GM18498 (cell line): ENCODE measurements around the gene OR2A12.
"Not testable (repeated sequence)": the region's sequence is repeated elsewhere in the genome, so short reads cannot be mapped to it uniquely, and the experiment has no call there.

ENCODE experiments used
- ATAC-seq: cut with Tn5 transposase; IDR thresholded peaks from one replicate; pipeline ENCODE4 v1.9.1; 2021; ENCODE audit warnings: mild to moderate bottlenecking, moderate library complexity; ENCODE audit not compliant: unreplicated experiment

The OR2A12 gene, protein sequence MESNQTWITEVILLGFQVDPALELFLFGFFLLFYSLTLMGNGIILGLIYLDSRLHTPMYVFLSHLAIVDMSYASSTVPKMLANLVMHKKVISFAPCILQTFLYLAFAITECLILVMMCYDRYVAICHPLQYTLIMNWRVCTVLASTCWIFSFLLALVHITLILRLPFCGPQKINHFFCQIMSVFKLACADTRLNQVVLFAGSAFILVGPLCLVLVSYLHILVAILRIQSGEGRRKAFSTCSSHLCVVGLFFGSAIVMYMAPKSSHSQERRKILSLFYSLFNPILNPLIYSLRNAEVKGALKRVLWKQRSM

DNA sequence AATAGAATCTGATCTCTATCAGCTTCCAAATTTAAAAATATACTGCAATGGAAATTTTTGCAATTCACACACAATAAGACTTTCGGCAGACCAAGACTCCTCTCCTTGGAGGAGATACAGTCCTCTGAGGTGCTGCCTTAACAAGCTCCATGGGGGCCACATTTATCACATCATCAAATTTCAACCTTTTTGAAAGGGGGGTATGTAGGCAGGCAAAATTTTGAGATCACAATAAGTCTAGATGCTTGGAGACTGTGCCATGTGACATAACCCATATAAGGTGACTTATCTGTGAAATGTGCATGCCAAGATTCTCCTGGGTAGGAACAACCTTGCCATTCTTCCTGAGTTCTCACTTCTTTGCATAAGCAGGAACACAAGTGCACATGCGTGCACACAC lies at the start of gene OR2A12:
Gene OR2A12 (plus strand): TSS at position 301 of the 400 bp plus-strand sequence. CDS start 8,830 bp downstream, outside the sequence.
- no peak for ATAC-seq

DNA sequence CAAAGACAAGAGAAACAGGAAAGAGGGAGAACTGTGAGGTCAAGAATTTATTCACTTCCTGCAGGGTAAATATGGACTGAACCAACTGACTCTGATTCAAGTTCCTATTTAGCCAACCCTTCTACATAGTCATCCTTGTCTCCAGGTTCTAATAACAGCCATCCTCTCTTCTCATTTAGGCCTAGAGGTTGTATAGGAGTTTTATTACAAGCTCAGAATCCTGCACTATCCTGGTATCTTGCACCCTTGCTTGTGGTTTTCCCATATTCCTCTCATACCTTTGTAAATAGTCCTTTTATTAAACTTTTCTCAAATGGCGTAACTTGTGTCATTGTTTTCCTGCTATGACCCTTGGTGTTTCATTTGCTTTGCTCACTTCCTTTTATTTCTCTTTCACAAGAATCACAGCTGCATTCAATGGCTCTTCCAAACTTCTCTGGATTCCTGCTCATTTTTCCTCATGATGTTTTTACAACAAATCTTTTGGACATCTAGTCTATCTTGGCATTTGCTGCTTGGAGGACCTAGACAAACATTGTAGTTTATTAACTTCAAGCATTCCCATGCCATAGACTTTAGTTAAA lies 49.7 kb upstream of the OR2A12 start:
- ATAC-seq: no peak

DNA sequence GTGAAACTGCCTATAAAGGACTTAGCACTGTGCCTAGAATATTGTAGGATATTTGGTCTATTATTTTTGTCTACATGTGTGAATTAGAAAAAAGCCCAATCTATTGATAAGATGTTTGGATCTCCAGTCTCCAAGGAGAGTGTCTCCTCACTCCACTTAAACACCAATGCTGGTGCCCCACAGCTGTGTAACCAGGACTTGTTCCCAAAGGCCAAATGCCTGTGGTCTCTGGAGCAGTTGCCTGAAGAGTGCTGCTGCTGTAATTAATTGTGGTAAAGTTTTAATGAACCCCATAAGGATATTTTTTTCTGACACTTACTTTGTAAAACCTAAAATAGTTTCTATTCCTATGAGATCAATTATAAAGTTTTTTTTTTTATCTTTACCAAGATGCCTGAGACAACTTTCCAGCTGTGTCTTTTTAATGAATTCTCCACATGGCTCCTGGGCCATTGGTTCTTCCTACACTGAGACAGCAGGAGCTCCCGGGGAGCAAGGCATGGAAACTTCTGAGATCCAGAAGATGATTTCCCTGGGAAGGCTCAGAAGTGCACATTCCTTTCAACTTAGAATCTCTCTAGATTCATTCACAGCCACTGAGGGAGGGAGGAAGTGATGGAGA lies 48.6 kb upstream of the OR2A12 start:
- no peak for ATAC-seq

DNA sequence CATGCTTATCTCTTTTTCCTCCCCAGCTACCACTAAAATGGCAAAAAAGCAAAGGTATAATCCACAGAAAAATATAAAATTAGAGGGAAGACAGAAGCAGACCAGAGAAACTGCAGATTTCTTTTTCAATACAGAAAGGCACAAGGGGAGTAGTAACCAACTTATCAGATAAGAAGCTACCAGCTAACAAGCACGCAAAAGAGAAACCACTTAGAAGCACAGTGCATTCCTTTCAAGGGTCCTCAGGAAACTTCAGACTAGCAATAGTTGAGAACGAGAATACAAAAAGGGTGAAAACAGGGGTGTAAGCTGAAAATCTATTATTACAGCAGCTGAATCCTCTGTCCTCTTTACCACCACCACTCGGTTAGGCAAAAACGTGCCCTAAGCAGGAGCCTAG lies 47.2 kb upstream of the OR2A12 start:
- no peak for ATAC-seq

DNA sequence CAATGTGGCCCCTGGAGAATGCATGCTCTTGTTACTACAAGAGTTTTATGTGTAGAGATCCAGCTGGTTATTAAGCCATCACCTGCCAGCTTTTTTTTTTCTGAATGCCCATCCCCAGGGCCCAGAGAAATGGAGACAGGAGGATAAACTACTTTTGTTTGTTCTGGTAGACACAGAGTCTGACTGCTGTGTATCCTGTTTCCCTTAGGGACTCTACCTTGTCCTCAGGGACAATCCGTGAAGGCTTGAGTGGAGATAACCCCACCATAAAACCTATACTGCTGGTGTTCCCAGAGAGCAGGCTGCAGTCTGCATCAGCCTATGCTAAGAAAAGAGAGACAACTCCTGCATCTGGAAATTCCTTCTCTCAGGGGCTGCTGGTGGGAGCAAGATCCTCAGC lies 37.4 kb upstream of the OR2A12 start, which contains the start of gene OR2A5:
Gene OR2A5 (plus strand): TSS at position 301 of the 400 bp plus-strand sequence. CDS start 1,454 bp downstream, outside the sequence.
- no peak for ATAC-seq

DNA sequence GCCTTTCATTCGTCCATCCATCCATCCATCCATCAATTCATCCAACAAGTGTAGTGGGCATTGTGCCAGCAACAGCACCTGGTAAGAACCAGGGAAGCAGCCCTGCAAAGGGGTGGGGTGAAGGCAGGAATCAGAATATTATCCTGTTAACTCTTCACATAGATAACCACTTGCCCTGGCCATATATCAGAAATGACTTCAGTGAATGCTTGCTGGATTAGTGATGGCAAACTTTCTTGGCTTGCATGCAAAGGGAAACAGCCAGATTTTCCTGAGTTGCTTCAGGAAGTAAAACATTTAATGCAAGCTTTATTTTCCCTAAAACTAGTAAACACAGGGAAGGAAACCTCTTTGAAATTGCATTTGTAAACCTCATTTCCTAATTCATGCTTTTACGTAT lies 36.6 kb upstream of the OR2A12 start:
- no peak for ATAC-seq

DNA sequence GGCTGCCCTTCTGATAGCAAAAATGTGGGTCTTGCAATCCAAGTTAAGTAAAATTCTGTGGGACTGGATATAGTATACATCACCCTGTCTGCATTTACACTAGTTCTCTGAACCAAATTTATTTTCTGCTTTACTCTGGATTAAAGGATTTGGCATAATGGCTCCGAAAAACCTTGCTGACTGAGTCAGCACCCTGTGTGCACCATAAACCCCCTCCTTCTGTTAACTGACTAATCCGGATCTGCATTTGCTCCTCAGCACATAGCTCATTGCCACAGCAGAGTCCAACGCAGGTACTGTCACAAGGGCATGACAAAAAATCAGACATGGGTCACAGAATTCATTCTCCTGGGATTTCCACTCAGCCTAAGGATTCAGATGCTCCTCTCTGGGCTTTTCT lies 36.0 kb upstream of the OR2A12 start:
- no peak for ATAC-seq

DNA sequence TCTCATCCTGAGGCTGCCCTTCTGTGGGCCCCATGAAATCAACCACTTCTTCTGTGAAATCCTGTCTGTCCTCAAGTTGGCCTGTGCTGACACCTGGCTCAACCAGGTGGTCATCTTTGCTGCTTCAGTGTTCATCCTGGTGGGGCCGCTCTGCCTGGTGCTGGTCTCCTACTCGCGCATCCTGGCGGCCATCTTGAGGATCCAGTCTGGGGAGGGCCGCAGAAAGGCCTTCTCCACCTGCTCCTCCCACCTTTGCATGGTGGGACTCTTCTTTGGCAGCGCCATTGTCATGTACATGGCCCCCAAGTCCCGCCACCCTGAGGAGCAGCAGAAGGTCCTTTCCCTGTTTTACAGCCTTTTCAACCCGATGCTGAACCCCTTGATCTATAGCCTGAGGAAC lies 35.2 kb upstream of the OR2A12 start:
- ATAC-seq: not testable (repeated sequence)

DNA sequence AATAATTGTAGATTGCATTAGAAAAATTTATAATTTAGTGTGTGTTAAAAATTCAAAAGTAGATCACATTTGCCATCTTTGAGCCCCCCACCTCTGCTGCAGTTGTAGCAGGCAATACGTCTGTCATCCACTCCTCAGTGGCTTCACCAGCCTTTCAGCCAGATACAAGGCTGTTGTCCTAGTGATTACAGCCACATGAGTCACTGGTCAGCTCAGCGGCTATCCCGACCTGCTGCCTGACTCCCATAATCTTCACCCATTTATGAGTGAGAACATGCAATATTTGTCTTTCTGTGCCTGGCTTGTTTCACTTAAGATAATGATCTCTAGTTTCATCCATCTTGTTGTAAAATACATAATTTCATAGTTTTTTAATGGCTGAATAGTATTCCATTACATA lies 28.1 kb upstream of the OR2A12 start:
- ATAC-seq: no peak

DNA sequence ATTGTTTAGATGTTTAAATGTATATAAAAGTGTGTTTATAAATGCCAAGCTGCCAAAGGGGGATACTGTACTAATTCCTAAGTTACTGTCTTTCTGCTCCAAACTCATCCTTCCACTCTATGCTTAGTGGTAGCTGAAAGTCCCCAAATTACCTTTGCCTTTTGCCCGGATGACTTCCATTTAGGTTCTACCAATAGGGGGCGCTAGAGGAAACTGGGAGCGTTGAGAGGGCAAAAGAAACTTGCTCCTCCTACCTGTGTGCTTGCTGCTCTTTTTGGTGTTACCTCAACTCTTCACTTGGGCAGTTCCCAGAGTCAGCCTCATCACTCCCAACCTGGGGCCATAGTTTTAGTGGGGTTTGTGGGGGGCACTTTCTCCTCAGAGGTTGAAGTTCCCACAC lies 22.4 kb upstream of the OR2A12 start:
- no peak for ATAC-seq

DNA sequence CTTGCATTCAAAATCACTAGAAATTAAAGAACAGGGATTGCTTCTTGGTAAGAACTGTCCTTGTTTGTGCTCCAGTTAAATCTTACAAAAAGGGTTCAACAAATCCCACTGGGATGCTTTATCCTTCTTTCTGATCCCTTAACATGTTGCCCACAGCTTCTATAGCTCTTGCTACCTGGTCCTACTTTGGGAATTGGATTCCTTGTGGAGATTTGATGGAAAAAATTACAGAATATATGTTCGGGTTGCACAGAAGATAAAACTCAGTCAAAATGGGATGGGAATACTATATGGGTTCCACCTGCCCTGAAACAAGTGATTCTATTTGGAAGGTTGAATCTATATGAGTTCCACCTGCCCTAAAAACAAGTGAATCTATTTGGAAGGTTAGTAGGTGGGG lies 16.6 kb upstream of the OR2A12 start, which contains the start of gene OR2A25:
Gene OR2A25 (plus strand): TSS at position 301 of the 400 bp plus-strand sequence. CDS start 4,409 bp downstream, outside the sequence.
- ATAC-seq: no peak

DNA sequence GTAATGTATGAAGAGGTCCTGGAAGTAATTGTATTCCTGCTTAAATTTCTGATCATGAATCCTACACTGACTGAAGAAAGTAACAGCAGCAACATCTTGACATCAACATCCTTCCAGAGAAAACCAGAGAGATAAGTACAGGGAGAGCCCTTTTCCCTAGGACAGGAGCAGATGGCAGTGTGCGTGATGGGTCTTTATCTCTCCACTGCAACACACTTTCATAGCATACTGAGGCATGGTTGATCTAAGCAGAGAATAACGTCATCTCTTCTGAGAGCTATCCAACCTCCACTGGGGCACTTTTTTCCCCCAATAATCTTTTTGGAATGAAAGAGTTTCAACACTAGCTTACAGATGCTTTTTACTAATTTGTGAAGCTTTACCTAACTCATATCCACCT lies 16.1 kb upstream of the OR2A12 start:
- ATAC-seq: no peak

DNA sequence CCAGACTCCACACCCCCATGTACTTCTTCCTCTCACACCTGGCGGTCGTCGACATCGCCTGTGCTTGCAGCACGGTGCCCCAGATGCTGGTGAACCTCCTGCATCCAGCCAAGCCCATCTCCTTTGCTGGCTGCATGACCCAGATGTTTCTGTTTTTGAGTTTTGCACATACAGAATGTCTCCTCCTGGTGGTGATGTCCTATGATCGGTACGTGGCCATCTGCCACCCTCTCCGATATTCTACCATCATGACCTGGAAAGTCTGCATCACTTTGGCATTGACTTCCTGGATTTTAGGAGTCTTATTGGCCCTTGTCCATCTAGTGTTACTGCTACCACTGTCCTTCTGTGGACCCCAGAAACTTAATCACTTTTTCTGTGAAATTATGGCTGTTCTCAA lies 11.7 kb upstream of the OR2A12 start:
- no peak for ATAC-seq

DNA sequence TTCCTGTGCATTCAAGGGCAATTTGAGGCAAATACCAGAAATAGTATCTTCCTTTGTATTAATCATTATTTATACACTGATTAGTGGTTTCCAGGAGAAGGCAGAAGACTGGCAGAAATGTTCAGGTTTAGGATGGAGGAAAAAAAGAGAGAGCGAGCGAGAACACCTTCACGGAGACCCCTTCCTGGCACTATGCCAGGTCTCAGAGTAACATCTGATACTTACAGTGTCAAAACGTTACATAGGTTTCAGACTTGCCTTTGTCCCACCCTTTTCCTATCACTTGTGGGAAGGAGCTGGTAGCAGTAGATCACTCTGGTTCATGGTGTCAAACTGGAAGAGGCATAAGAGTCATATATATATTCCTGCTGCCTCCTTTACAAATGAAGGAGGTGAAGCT lies 652 bp downstream of the OR2A12 start:
- ATAC-seq: no peak

DNA sequence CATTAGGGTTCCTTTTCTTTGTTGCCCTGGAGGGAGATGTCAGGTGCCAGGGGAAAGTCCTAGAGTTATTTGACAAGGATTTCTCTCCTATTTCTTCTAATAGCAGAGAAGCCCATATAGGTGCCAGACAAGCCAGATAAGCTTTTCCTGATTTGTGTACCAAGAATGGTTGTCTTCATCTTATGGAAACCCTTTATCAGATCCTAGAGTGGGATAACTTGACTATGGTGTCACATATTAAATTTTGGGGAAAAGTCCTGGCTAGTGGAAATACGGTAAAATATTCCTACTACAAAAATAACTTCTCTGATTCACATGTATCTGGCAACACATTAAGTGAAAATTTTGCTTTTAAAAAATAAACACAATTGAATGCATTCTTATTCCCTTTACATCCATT lies 1.2 kb downstream of the OR2A12 start:
- ATAC-seq: no peak

DNA sequence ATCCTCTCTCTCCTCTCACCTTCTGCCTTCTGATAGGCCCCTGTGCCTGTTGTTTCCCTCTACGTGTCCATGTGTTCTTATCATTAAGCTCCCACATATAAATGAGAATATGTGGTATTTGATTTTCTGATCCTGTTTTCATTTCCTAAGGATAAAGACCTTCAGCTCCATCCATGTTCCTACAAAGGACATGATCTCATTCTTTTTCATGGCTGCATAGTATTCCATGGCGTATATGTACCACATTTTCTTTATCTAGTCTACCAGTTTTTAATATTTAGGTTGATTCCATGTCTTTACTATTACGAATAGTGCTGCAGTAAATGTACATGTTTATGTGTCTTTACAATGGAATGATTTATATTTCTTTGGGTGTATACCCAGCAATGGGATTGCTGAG lies 4.6 kb downstream of the OR2A12 start:
- ATAC-seq: no peak

DNA sequence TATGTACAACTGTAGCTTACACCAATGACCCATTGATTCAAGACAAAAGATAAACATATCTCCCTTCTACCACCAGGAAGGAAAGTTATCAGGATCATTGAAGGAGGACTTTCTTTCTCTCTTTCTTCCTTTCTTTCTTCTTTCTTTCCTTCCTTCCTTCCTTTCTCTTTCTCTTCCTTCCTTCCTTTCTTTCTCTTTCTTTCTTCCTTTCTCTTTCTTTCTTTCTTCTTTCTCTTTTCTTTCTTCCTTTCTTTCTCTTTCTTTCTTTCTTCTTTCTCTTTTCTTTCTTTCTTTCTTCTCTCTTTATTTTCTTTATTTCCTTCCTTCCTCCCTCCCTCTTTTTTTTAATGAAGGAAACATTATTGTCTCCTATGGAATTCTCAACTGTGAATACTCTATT lies 12.7 kb downstream of the OR2A12 start:
- no peak for ATAC-seq

DNA sequence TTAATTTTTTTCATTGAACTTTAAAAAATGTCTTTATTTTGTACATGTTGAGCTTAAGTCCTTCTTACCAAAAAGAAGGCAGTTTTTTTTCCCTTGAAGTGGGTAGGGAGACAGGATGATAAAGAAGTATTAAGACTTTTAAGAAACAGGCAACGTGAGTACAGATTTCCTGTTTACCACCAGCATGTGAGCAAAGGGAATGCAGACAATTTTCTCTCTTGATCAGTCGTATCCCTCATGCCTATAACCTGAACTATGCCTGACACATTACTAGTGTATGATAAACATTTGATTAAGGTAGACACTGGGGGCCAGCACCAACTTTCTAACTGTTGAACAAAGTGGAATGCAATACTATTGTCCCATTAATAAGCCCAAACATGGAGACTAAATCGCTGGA lies 14.5 kb downstream of the OR2A12 start:
- ATAC-seq: no peak

DNA sequence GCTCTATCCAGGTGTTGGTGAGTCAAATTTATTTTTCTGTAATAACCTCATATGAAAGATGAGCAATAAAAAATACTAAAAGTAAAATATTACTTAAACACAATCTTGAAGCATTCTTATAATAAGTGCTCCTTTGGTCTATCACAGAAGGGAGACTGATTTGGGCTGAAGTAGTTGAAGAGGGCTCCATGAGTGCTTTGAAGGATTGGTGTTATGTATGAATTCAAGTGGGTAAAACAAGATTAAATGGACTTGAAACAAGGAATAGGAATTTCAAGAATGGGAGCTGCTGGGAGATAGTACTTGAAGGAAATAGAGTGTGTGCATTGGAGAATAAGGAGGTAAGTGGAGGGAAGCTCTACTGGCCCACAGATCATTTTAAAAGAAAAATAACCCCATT lies 16.0 kb downstream of the OR2A12 start:
- no peak for ATAC-seq

DNA sequence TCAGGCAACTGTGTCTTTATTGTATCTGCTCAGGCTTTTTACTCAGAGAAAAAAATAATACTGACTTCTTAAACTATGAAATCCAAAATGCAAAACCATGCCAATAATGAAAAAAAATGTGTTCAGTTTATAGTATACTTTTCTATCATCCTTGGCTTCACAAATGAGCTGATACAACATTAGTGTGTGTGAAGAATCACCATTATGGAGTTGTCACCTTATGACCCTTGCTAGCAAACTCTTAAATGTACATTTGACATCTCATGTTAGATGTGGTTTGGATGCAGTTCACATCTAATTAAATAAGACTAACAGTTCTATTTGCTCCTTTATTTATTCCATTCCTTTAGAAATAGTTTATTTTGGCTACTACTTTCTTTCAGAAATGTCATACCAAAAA lies 19.1 kb downstream of the OR2A12 start:
- no peak for ATAC-seq

DNA sequence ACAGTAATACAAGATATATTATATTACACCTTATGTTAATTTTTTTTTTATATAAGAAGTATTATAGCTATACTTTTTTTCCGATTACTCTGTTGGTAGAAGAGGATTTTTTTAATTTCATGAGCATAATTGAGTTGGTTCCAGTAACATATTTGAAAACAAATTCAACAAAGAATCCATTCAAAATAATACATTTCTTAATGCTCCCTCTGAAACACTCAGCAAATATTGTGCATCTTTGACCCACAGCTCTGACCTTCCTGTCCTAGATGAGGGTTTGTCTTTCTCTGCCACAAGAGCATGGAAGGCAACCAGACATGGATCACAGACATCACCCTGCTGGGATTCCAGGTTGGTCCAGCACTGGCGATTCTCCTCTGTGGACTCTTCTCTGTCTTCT lies 23.2 kb downstream of the OR2A12 start, which contains the start of gene OR2A2:
Gene OR2A2 (plus strand): TSS at position 301 of the 400 bp plus-strand sequence. CDS start 0 bp downstream, at position 301.
- ATAC-seq: no peak

DNA sequence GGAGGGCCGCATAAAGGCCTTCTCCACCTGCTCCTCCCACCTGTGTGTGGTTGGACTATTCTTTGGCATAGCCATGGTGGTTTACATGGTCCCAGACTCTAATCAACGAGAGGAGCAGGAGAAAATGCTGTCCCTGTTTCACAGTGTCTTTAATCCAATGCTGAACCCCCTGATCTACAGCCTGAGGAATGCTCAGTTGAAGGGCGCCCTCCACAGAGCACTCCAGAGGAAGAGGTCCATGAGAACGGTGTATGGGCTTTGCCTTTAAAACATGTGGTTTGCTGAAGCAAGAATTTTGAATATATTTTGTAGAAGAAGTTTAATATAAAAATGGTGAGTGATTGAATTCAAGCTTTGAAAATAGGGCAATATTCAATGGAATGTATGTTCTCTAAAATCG lies 24.2 kb downstream of the OR2A12 start:
- no peak for ATAC-seq
